NCI-H146 treated with DMSO at 0.1 percent for 48 hours (cell line): ENCODE results near the gene ZYG11B.
"Not testable (repeated sequence)": the region's sequence is repeated elsewhere in the genome, so short reads cannot be mapped to it uniquely, and the experiment has no call there.

Experiments used
- DNase-seq: peaks from one replicate; lab custom pipeline; 2025; ENCODE audit not compliant: unreplicated experiment; lab: John Stamatoyannopoulos, UW

ZYG11B gene

DNA sequence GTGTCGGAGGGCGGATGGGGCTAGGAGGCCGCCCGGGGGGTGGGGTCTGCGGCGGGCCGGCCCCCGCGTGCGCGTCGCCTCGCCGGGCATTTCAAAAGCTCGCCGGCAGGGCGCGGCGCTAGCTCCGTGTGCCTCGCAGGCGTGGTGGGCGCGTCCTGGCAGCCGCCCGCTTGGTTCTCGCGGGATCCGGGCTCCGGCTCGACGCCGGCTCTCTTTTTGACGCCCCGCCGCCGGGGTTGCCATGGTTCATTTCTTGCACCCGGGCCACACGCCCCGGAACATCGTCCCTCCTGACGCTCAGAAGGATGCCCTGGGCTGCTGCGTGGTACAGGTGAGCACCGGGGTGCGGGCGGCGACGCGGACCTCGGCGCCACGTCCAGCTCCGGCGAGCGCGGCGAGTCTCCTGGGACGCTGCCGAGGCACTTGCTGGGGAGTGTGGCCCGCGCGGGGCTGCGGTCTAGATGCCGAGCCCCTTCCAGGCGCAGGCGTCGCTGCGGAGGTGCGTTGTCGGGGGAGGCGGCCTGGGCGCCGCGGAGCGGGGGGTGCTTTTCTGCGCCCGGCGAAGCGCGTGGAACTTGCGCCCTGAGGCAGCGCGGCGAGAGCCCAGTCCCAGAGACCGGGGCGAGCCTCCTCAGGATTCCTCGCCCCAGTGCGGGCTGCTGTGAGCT lies 116.5 kb downstream of the ZYG11B start, which contains the start of gene ZYG11A:
Gene ZYG11A (plus strand): TSS at position 118 of the 668 bp plus-strand sequence. CDS start 124 bp downstream, at position 242.
- peak; percentile 53 for DNase-seq

DNA sequence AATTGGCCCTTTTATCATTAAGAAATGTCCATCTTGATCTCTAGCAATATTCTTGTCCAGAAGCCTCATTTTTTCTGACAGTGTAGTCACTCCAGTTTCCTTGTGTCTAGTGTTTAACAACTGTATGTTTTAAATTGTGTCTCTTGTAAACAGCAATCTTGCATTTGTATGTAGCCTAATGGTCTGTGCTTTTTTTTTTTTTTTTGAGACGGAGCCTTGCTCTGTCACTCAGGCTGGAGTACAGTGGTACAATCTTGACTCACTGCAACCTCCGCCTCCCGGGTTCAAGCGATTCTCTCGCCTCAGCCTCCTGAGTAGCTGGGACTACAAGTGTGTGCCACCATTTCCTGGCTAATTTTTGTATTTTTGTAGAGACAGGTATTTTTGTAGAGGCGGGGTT lies 118.9 kb downstream of the ZYG11B start:
- not testable (repeated sequence) for DNase-seq

DNA sequence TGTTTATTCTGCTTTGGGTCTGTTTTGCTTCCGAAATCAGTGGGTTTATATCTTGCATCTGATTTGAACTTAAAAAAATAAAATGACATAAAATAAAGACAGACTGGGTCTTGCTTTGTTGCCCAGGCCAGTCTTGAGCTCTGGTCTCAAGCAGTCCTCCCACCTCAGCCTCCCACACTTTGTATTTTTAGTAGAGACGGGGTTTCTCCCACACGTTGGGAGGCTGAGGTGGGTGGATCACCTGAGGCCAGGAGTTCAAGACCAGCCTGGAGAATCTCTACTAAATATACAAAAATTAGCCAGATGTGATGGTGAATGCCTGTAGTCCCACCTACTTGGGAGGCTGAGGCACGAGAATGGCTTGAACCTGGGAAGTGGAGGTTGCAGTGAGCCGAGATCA lies 122.2 kb downstream of the ZYG11B start:
- DNase-seq, result no peak

DNA sequence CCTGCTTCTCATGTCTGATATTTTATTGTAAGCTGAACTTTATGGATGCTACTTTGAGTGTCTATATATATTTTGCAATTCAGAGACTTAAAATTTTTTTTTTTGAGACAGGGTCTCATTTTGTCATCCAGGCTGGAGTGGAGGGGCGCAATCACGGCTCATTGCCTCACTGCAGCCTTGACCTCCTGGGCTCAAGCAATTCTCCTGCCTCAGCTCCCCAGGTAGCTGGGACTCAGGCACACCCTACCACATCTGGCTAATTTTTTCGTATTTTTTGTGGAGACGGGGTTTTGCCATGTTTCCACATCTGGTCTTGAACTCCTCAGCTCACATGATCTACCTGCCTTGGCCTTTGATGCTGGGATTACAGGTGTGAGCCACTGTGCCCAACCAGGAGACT lies 124.7 kb downstream of the ZYG11B start:
- no peak for DNase-seq

DNA sequence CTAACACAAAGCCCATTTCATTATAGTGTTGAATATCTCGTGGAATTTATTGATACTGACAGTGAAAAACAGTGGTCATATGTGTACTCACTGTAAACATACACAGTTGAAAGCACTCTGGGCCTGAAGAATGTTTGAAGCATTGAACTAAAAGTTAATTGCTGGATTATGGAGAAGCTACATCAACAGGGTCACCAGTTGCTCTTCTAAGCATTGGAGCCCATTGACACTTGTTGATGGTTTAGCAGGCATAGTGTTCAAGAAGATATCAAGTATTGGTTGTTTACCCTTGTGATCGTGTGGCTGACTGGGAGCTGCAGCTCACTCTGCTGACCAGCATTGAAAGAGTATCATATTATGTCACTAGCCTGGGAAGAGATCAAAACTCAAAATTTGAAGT lies 126.6 kb downstream of the ZYG11B start:
- no peak for DNase-seq

DNA sequence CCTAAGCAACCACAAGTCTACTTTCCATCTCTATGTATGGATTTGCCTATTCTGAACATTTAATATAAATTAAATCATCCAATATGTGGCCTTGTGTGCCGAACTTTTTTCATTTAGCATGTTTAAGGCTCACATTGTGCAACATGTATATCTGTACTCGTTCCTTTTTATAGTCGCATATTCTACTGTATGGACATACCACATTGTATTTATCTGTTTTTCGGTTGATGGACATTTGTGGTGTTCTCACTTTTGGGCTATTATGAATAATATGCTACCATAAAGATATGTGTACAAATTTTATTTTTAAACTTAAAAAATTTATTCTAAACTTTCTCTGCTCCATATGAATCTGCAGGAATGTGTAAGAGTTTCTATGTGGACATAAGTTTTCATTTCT lies 129.3 kb downstream of the ZYG11B start:
- no peak for DNase-seq

DNA sequence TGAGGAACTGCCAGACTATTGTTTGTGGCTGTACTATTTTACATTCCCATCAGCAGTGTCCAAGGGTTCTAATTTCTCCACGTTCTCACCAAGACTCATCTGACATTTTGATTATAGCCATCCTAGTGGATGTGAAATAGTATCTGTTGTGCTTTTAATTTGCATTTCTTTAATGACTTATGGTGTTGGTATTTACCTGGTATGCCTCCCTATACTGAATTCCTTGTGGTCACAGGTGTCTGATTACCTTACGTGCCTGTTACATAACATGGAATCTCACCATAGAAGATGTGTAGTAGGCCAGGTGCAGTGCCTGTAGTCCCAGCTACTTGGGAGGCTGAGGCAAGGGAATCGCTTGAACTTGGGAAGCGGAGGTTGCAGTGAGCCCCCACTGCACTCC lies 129.8 kb downstream of the ZYG11B start:
- no peak for DNase-seq

DNA sequence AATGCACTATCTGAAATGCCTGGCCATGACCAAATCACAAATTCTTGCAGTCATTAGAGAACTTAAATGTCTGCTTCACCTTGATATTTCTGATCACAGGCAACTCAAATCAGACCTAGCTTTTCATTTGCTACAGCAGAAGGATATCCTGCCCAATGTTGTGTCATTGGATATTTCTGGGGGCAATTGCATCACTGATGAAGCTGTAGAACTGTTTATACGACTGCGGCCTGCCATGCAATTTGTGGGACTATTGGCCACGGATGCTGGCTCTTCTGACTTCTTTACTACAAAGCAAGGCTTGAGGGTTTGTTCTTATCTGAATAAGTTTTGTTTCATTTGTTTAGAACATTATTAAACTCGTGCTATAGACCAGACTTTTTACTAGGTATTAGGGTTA lies 131.2 kb downstream of the ZYG11B start:
- DNase-seq, result no peak

DNA sequence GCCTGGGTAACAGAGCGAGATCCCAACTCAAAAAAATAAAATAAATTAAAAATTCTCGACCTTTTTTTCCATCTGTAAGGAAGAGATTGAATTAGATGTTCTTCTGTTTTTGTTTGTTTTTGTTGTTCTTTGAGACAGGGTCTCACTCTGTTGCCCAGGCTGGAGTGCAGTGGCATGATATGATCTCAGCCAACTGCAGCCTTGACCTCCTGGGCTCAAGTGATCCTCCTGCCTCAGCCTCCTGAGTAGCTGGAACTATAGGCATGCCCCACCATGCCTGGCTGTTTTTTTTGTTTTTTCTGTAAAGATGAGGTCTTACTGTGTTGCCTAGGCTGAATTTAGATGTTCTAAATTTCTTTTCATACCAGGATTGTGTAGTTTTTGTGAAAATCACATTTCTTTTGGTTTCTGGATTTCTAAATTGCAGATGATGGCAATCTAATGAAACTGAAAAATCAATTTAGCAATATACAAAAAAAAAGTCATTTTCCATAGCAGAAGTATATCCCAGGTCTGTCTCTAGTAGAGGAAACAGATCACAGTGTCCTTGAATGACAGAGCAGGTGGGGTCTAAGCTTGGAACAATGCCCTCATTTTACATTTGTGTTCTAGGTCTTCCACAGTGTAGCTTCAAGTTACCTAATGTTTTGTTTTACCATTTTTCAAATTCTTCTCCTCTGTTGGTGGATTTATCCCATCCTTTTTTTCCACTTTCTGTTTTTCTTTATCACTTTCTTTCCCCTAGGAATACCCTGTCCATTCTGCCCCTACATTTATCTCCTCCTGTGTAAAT lies 136.6 kb downstream of the ZYG11B start:
- no peak for DNase-seq

DNA sequence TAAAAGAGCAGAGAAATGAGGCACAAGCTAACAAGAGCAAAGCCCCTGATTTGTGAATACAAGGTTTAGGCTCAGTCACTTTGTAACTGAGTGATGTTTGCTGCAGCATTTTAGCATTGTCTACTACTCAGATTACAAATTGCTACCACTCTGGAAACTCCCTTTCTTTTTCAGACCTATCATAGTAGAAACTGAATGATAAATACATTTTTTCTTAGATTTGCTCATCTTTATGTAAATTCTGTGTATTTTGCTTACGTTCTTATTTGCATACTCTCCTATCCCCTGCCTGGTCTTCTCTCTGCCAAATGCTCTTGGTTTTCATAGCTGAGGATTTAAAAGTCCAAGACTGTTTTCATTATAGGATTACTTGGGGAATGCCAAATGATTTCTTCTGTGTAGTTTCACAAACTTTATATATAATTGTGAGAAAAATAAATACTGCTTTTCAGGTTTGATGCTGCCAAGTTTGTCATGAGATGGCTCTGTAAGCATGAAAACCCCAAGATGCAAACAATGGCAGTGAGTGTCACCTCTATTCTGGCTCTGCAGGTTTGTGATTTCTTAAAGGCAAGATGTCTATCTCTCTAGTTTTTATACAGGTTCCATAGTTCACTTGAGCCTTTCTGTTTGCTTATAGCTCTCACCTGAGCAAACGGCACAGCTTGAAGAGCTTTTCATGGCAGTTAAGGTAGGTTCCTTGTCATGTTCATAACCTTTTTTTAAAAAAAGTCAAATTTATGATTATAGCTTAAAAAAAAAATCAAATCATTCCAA lies 141.0 kb downstream of the ZYG11B start:
- no peak for DNase-seq

DNA sequence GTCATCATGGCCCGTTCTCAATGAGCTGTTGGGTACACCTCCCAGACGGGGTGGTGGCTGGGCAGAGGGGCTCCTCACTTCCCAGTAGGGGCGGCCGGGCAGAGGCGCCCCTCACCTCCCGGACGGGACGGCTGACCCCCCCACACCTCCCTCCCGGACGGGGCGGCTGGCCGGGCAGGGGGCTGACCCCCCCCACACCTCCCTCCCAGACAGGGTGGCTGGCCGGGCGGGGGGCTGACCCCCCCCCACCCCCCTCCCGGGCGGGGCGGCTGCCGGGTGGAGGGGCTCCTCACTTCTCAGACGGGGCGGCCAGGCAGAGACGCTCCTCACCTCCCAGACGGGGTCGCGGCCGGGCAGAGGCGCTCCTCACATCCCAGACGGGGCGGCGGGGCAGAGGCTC lies 143.5 kb downstream of the ZYG11B start:
- DNase-seq, result not testable (repeated sequence)

DNA sequence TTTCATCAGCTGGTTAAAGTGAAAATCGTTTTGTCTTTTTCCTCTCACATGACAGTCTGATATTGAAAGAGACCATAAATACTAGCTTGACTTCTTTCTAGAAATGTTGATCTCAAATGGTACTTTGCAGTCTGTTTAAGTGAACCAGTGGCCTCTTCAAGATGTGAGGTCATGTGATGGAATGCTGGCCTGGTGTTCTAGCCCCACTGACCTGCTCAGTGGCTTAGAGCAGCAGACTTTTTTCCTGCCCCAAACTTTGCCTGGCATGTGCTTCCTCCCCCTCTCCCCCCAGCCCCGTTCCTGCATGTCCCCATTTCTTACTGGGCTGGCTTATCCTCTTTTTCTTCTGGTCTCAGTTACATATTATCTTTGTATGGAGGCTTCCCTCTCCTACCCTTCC lies 150.6 kb downstream of the ZYG11B start:
- no peak for DNase-seq
